Tibial nerve (tissue), 4 donors: Measurements from ENCODE around the gene LRP6. TPM values are rescaled to one million over a fixed set of nuclear protein-coding genes. Genes with fewer than 3 reads are reported as not detected.

ENCODE experiments used
- DNase-seq, 2 donors: peaks; one replicate each; pipeline ENCODE4 v3.0.0-alpha.2; 2019; ENCODE audit warnings: low spot score in 2 of 2
- H3K27ac ChIP-seq, 4 donors: fragments of 200-600 bp; sonication (generic) in 3 of 4; one replicate each; pipeline ENCODE4 v1.5.1; 2017 to 2019; ENCODE audit warnings: mild to moderate bottlenecking in 1 of 4
- H3K27me3 ChIP-seq, 2 donors: fragments of 200-600 bp; sonication (generic) in 1 of 2; one replicate each; pipeline versions ENCODE4 v1.5.1 to v1.6.0; 2017 to 2019
- H3K36me3 ChIP-seq, 3 donors: fragments of 200-600 bp; sonication (generic); one replicate each; pipeline ENCODE4 v1.5.1; 2018 to 2019
- H3K4me1 ChIP-seq, 4 donors: fragments of 200-600 bp; sonication (generic) in 3 of 4; one replicate each; pipeline ENCODE4 v1.5.1; 2017 to 2019
- H3K4me3 ChIP-seq, 4 donors: fragments of 200-600 bp; sonication (generic) in 3 of 4; one replicate each; pipeline ENCODE4 v1.5.1; 2017 to 2019; ENCODE audit warnings: mild to moderate bottlenecking in 1 of 4, moderate library complexity in 1 of 4
- H3K9me3 ChIP-seq, 4 donors: fragments of 200-600 bp; sonication (generic) in 3 of 4; one replicate each; pipeline ENCODE4 v1.5.1; 2017 to 2019
- EP300 ChIP-seq, 2 donors: sonication (generic); formaldehyde crosslinking; IDR thresholded peaks; one replicate each; pipeline ENCODE4 v1.6.1; 2017; ENCODE audit warnings: antibody characterized with exemption in 2 of 2, mild to moderate bottlenecking in 1 of 2
- POLR2A ChIP-seq, 2 donors: fragments of 450-650 bp; IDR thresholded peaks; one replicate each; pipeline ENCODE4 v1.6.1; 2017; ENCODE audit warnings: antibody characterized with exemption in 2 of 2, mild to moderate bottlenecking in 2 of 2, moderate library complexity in 2 of 2
- WGBS, 2 donors: methylation state at CpG; one replicate each; pipeline ENCODE4 v1.1.5; 2018; 5-methylcytosine and 5-hydroxymethylcytosine counted together
- total RNA-seq, 4 donors: library from RNA; depleted of rRNA; stranded (reverse); fragments of >200 nt; gene quantifications; one replicate each; pipeline ENCODE4 v1.1.0, GENCODE V29; 2016
- TF ChIP-seq, protein P1 (sequence below), 5 experiments: fragments of 200-600 bp in 3 of 5; fragments of 450-650 bp in 2 of 5; sonication (generic) in 3 of 5; IDR thresholded peaks; one replicate each; pipeline ENCODE4 v1.5.1; 2016 to 2019; ENCODE audit warnings: antibody characterized with exemption in 5 of 5, mild to moderate bottlenecking in 3 of 5, moderate library complexity in 2 of 5

LRP6 gene
- total RNA-seq, 4 donors from 2014 or later: 30.6 to 64.5 (median 44.9) TPM

DNA sequence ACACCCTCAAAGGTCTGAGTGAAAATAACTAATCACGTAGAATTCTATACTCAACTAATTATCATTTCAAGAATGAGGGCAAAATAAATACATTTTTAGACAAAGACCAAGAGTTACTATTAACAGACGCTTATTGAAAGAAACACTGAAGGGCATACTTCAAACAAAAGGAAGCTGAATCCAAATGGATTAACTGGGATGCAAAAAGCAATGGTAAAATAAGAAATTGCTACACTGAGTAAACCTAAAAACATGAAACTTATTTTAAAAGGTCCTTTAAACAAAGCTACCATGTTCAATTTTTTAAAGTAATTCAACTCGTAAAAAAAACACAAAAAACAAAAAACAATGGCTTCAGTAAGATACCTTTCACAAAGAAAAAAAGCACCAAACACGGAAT lies 28.2 kb downstream of the LRP6 start:
- no peak for DNase-seq
- Histone ChIP-seq H3K4me3 (no peak overlapping the region), H3K27me3 (no peaks in the 10 kb centered on the region), H3K4me1 (peaks cover 0 to 43% (median 2%) of the 10 kb centered on the region in 4 donors), H3K9me3 (peaks cover 0 to 6% (median 3%) of the 10 kb centered on the region in 4 donors), H3K27ac (no peak overlapping the region), H3K36me3 (peaks cover 0 to 3% (median 0%) of the 10 kb centered on the region in 3 donors)
- 91 to 96% methylated on average over 4 of the region's 4 CpGs for WGBS, 2 donors
- TF ChIP-seq EP300 (IDR thresholded peaks at IDR 0.05): no peak

DNA sequence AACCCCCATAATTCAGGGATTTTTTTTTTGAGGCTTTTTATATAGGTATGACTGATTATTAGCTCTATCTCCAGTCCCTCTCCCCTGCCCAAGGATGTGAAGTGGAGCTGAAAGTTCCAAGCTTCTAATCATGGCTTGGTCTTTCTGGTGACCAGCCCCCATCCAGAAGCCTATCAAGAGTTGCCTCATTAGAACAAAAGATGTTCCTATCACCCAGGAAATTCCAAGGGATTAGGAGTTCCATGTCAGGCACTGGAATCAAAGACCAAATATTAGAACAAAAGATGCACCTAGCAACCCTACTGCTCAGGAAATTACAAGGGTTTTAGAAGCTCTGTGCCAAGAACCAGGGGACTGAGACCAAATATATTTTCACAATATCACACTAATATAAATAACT lies 29.9 kb downstream of the LRP6 start:
- Histone ChIP-seq H3K4me3 (no peak overlapping the region), H3K27me3 (no peaks in the 10 kb centered on the region), H3K9me3 (peaks cover 0 to 6% (median 3%) of the 10 kb centered on the region in 4 donors), H3K27ac (no peak overlapping the region), H3K4me1 (peaks cover 0 to 30% (median 2%) of the 10 kb centered on the region in 4 donors), H3K36me3 (no peaks in the 10 kb centered on the region)
- TF ChIP-seq, protein P1, sequence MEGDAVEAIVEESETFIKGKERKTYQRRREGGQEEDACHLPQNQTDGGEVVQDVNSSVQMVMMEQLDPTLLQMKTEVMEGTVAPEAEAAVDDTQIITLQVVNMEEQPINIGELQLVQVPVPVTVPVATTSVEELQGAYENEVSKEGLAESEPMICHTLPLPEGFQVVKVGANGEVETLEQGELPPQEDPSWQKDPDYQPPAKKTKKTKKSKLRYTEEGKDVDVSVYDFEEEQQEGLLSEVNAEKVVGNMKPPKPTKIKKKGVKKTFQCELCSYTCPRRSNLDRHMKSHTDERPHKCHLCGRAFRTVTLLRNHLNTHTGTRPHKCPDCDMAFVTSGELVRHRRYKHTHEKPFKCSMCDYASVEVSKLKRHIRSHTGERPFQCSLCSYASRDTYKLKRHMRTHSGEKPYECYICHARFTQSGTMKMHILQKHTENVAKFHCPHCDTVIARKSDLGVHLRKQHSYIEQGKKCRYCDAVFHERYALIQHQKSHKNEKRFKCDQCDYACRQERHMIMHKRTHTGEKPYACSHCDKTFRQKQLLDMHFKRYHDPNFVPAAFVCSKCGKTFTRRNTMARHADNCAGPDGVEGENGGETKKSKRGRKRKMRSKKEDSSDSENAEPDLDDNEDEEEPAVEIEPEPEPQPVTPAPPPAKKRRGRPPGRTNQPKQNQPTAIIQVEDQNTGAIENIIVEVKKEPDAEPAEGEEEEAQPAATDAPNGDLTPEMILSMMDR (IDR thresholded peaks at IDR 0.05): no peak
- TF ChIP-seq EP300 (IDR thresholded peaks at IDR 0.05) (no peak), POLR2A (IDR thresholded peaks at IDR 0.05) (no peak)
- no peak for DNase-seq

DNA sequence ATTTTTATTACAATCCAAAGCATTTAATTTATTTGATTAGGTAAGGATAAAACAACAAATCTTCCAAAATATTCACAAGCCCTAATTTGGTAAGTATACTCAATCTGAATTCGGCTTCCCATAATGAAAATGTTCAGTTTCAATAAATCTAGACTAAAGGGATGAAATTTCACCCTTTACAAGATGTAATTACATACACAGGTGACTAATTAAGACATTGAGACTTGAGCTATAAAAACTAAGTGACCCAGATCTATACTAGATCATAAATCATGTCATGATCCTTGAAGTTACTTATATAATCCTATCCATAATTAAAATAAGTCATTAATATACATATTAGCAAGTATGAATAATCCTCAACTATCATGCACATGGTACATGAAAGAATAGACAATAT lies 36.6 kb downstream of the LRP6 start:
- 88 to 92% methylated on average over 1 of the region's 1 CpG for WGBS, 2 donors

DNA sequence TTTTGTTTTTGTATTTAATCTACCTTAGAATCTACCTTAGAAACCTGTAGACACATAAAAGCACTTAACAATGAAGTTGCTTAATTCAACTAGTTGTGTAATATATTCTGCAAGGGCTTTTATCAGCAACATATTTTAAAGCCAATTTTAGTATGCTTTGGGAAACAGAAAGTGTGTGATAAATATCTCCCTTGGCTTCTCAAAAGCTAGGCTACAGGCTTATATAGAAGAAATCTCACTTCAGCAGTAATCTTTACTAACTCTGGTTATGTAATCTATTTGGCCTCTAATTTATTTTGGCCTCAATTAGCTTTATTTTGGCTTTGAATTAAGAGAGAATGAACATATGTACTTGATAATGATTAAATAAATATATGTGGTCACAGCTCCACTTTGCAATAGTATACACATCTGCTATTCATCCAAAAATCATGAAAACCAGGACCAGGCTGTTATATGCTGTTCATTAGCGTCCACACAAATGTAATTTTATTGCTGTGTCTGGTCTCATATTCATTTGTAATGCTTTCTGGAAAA lies 37.2 kb downstream of the LRP6 start:
- Histone ChIP-seq H3K4me1 (peaks cover 0 to 26% (median 3%) of the 10 kb centered on the region in 4 donors), H3K36me3 (peaks cover 0 to 8% (median 0%) of the 10 kb centered on the region in 3 donors), H3K4me3 (no peak overlapping the region), H3K9me3 (peaks cover 0 to 10% (median 0%) of the 10 kb centered on the region in 4 donors), H3K27ac (no peak overlapping the region), H3K27me3 (no peaks in the 10 kb centered on the region)
- DNase-seq: no peak
- TF ChIP-seq POLR2A (IDR thresholded peaks at IDR 0.05) (no peak), EP300 (IDR thresholded peaks at IDR 0.05) (no peak)
- TF ChIP-seq, protein P1 (IDR thresholded peaks at IDR 0.05): no peak
- 84 to 88% methylated on average over 1 of the region's 1 CpG for WGBS, 2 donors

More for the DNA sequence above, 36.6 kb downstream of the LRP6 start:
- Histone ChIP-seq H3K4me1 (peaks cover 0 to 26% (median 3%) of the 10 kb centered on the region in 4 donors), H3K27ac (no peak overlapping the region), H3K27me3 (no peaks in the 10 kb centered on the region), H3K9me3 (peaks cover 0 to 10% (median 0%) of the 10 kb centered on the region in 4 donors), H3K36me3 (peaks cover 0 to 8% (median 0%) of the 10 kb centered on the region in 3 donors), H3K4me3 (no peak overlapping the region)
- DNase-seq: no peak
- TF ChIP-seq EP300 (IDR thresholded peaks at IDR 0.05) (no peak), POLR2A (IDR thresholded peaks at IDR 0.05) (no peak)
- TF ChIP-seq, protein P1 (IDR thresholded peaks at IDR 0.05): no peak

DNA sequence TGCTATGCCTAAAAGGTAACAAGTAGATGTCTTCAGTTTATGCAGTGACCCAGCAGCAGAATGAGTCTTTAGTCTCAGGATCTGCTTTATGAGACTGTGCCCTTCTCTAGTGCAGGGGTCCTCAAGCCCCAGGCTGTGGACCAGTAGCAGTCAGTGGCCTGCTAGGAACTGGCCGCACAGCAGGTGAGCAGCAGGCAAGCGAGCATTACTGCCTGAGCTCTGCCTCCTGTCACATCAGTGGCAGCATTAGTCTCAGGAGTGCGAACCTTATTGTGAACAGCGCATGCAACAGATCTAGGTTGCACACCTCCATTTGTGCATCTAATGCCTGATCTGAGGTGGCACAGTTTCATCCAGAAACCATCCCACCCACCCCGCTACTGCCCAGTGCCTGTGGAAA lies 38.4 kb downstream of the LRP6 start:
- TF ChIP-seq, protein P1 (IDR thresholded peaks at IDR 0.05): no peak
- TF ChIP-seq EP300 (IDR thresholded peaks at IDR 0.05) (no peak), POLR2A (IDR thresholded peaks at IDR 0.05) (no peak)
- Histone ChIP-seq H3K4me3 (no peak overlapping the region), H3K27ac (no peak overlapping the region), H3K27me3 (no peaks in the 10 kb centered on the region), H3K4me1 (peaks cover 0 to 31% (median 3%) of the 10 kb centered on the region in 4 donors), H3K36me3 (peaks cover 0 to 8% (median 0%) of the 10 kb centered on the region in 3 donors), H3K9me3 (peaks cover 0 to 10% (median 0%) of the 10 kb centered on the region in 4 donors)
- WGBS, 2 donors: 97 to 98% methylated on average over 5 of the region's 5 CpGs
- DNase-seq: no peak
